ENCODE measurements around the gene ZFYVE9.

ZFYVE9 gene

GRCh38 chr1:52158218-52158617 is 16.3 kb downstream of the ZFYVE9 start:
- Histone ChIP-seq H3K36me3 (ENCODE audit: low read depth) (no peaks in the 10 kb centered on the region), H3K27me3 (ENCODE audit: insufficient read depth, poor library complexity, severe bottlenecking) (no peaks in the 10 kb centered on the region), H3K9me3 (ENCODE audit: severe bottlenecking) (no peaks in the 10 kb centered on the region), H3K27ac (ENCODE audit: poor library complexity, severe bottlenecking) (no peak overlapping the region), H3K4me3 (ENCODE audit: severe bottlenecking) (no peak overlapping the region), H3K4me1 (ENCODE audit: insufficient read depth, poor library complexity, severe bottlenecking) (peaks cover 9% of the 10 kb centered on the region)
- DNase-seq (ENCODE audit: low spot score) (no peak), ATAC-seq (ENCODE audit: low read depth) (no peak)
- TF ChIP-seq, protein P1, sequence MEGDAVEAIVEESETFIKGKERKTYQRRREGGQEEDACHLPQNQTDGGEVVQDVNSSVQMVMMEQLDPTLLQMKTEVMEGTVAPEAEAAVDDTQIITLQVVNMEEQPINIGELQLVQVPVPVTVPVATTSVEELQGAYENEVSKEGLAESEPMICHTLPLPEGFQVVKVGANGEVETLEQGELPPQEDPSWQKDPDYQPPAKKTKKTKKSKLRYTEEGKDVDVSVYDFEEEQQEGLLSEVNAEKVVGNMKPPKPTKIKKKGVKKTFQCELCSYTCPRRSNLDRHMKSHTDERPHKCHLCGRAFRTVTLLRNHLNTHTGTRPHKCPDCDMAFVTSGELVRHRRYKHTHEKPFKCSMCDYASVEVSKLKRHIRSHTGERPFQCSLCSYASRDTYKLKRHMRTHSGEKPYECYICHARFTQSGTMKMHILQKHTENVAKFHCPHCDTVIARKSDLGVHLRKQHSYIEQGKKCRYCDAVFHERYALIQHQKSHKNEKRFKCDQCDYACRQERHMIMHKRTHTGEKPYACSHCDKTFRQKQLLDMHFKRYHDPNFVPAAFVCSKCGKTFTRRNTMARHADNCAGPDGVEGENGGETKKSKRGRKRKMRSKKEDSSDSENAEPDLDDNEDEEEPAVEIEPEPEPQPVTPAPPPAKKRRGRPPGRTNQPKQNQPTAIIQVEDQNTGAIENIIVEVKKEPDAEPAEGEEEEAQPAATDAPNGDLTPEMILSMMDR (IDR thresholded peaks at IDR 0.05; ENCODE audit: poor library complexity, severe bottlenecking): no peak

DNA sequence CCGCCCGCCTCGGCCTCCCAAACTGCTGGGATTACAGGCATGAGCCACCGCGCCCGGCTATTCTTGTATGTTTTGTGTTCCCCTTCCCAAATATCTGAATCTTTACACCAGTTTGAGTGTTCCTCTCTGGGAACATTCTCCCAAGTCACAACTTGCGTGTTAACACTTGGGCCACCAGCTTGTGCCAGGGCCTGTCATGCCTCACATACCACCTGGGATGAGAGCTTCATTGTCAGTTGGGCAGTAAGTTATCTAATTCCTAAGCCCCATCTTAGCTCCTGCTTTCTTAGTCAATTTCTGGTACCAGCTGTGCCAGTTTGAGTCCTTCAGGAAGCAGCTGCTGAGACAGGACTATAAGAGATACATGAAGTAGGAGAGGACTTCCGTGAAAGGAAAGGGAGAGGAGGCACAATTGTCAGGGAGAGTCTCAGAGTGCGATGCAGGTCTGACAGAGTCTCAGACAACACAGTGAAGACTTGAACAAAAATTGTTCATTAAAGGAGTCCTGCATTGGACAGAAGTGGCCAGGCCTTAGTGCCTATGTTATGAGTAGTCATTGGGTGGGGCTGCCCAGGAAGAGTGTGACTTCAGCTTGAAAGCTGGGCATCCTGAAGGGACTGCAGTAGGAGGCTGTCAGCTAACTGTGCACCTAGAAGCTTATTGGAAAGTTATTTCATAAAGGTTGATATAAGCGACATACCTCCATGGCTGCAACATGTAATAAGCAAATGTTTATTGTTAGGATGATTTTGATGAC is 17.3 kb downstream of the ZFYVE9 start:
- DNase-seq (ENCODE audit: low spot score) (no peak), ATAC-seq (ENCODE audit: low read depth) (peak; percentile 96)
- TF ChIP-seq, protein P1 (IDR thresholded peaks at IDR 0.05; ENCODE audit: poor library complexity, severe bottlenecking): no peak
- Histone ChIP-seq H3K4me3 (ENCODE audit: severe bottlenecking) (no peak overlapping the region), H3K36me3 (ENCODE audit: low read depth) (no peaks in the 10 kb centered on the region), H3K27ac (ENCODE audit: poor library complexity, severe bottlenecking) (peak overlapping the region; percentile 44), H3K4me1 (ENCODE audit: insufficient read depth, poor library complexity, severe bottlenecking) (peaks cover 9% of the 10 kb centered on the region), H3K27me3 (ENCODE audit: insufficient read depth, poor library complexity, severe bottlenecking) (no peaks in the 10 kb centered on the region), H3K9me3 (ENCODE audit: severe bottlenecking) (no peaks in the 10 kb centered on the region)

GRCh38 chr1:52162947-52163346 is 21.1 kb downstream of the ZFYVE9 start:
- Histone ChIP-seq H3K4me1 (ENCODE audit: insufficient read depth, poor library complexity, severe bottlenecking) (peaks cover 9% of the 10 kb centered on the region), H3K27ac (ENCODE audit: poor library complexity, severe bottlenecking) (no peak overlapping the region), H3K9me3 (ENCODE audit: severe bottlenecking) (no peaks in the 10 kb centered on the region), H3K4me3 (ENCODE audit: severe bottlenecking) (no peak overlapping the region), H3K27me3 (ENCODE audit: insufficient read depth, poor library complexity, severe bottlenecking) (no peaks in the 10 kb centered on the region), H3K36me3 (ENCODE audit: low read depth) (no peaks in the 10 kb centered on the region)
- ATAC-seq (ENCODE audit: low read depth): no peak
- DNase-seq (ENCODE audit: low spot score): no peak
- TF ChIP-seq, protein P1 (IDR thresholded peaks at IDR 0.05; ENCODE audit: poor library complexity, severe bottlenecking): no peak

- TF ChIP-seq, protein P1 (IDR thresholded peaks at IDR 0.05; ENCODE audit: poor library complexity, severe bottlenecking): no peak
- Histone ChIP-seq H3K27me3 (ENCODE audit: insufficient read depth, poor library complexity, severe bottlenecking) (no peaks in the 10 kb centered on the region), H3K9me3 (ENCODE audit: severe bottlenecking) (no peaks in the 10 kb centered on the region), H3K4me3 (ENCODE audit: severe bottlenecking) (no peak overlapping the region), H3K4me1 (ENCODE audit: insufficient read depth, poor library complexity, severe bottlenecking) (peaks cover under 1% of the 10 kb centered on the region), H3K27ac (ENCODE audit: poor library complexity, severe bottlenecking) (no peak overlapping the region), H3K36me3 (ENCODE audit: low read depth) (no peaks in the 10 kb centered on the region)
- ATAC-seq (ENCODE audit: low read depth) (no peak), DNase-seq (ENCODE audit: low spot score) (no peak)
Measured at GRCh38 chr1:52164604-52165003, 22.7 kb downstream of the ZFYVE9 start.

Data from RWPE2 (cell line).